ENCODE data around the gene HLA-DMA.

GRCh38 chr6:32989368-32989767, 36.5 kb upstream of the HLA-DMA start:
- TF ChIP-seq CTCF (conservative IDR thresholded peaks at IDR 0.05; ENCODE audit: low read depth, low read length), result no peak
- TF ChIP-seq ELK1 (IDR thresholded peaks at IDR 0.05; ENCODE audit: borderline replicate concordance, low read depth, low read length), result no peak
- no peak for TF ChIP-seq RCOR1 (IDR thresholded peaks at IDR 0.05; ENCODE audit: insufficient replicate concordance, low read length)
- TF ChIP-seq SMC3 (IDR thresholded peaks at IDR 0.05; ENCODE audit: low read depth, low read length), result no peak
- no peak for TF ChIP-seq RAD21 (IDR thresholded peaks at IDR 0.05; ENCODE audit: low read length)
- TF ChIP-seq POLR2A (IDR thresholded peaks at IDR 0.05; ENCODE audit: low read depth, low read length), result no peak
- TF ChIP-seq MAZ (IDR thresholded peaks at IDR 0.05; ENCODE audit: borderline replicate concordance, low read depth, low read length), result no peak
- TF ChIP-seq BHLHE40 (IDR thresholded peaks at IDR 0.05; ENCODE audit: low read depth, low read length), result no peak
- TF ChIP-seq RFX5 (IDR thresholded peaks at IDR 0.05; ENCODE audit: low read depth, low read length), result no peak
- TF ChIP-seq MXI1 (IDR thresholded peaks at IDR 0.05; ENCODE audit: borderline replicate concordance, low read depth, low read length), result no peak
